OCI-LY7 (cell line): ENCODE results near the gene TASP1.

ENCODE experiments used
- CTCF ChIP-seq: fragments of 200-600 bp; sonication (generic); conservative IDR thresholded peaks from 2 replicates; pipeline ENCODE4 v1.5.1; 2014; ENCODE audit warnings: mild to moderate bottlenecking, antibody characterized with exemption, low read length, moderate library complexity, mixed read lengths
- EZH2phosphoT487 ChIP-seq: fragments of 200-600 bp; sonication (generic); IDR thresholded peaks from 2 replicates; pipeline ENCODE4 v1.6.1; 2018; ENCODE audit warnings: low read depth, borderline replicate concordance, mild to moderate bottlenecking, mixed run types, antibody characterized with exemption, low read length, moderate library complexity, mixed read lengths

DNA sequence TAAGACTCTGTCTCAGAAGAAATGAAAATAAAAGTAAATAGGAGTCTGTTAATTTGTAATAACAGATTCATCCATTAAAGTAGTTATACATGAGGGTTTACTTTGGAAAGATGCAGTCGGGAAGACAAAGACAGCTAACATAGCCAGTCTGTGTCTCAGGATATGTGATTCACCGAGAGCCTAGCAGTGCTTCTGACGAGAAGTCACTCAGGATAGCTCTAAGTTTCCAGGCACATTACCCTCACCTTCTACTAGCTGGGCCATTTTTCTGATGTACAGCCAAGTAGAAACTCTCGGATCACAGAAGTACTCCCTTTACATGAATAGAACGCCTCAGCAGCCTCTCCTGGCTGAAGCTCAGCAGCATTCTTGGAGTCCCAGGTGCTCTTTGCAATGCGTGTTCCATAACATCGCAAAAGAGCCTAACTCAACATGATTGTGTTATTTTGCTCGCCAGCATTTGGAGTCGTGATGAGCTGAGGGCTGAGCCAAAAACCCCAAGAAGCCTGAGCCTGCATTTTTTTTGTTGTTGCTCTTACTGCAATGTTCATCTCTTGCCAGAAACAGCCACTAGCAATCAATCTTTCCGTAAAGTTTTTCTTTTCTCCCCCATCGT lies 22.4 kb upstream of the TASP1 start:
- no peak for TF ChIP-seq CTCF
- no peak for TF ChIP-seq EZH2phosphoT487
